PC-3 (cell line): ENCODE measurements around the gene PRKG2. TPM values are rescaled to one million over a fixed set of nuclear protein-coding genes. Genes with fewer than 3 reads are reported as not detected.

Experiments used
- ATAC-seq: fragments of 200-7000 bp; cut with Tn5 transposase; 2 replicates; pipeline ENCODE4 v1.9.1; 2020; ENCODE audit warnings: mild to moderate bottlenecking, moderate library complexity
- BruUV-seq: library from RNA; stranded (reverse); fragments of 400-500 nt; replicated peaks from 2 replicates; lab custom pipeline; 2021; lab: Mats Ljungman, UMichigan
- CTCF ChIA-PET: fragments of 300-600 bp; sonication (Branson Sonifier 250); formaldehyde crosslinking; loops from one replicate; lab custom pipeline; 2022; ENCODE audit warnings: antibody characterized with exemption; lab: Charles Lee
- POLR2A ChIA-PET: fragments of 300-600 bp; sonication (Branson Sonifier 250); formaldehyde crosslinking; loops from one replicate; lab custom pipeline; 2022; ENCODE audit warnings: antibody characterized with exemption; ENCODE audit not compliant: unreplicated experiment; lab: Charles Lee
- DNase-seq: peaks from one replicate; pipeline ENCODE4 v3.0.0-alpha.2; 2015
- H2AFZ ChIP-seq: fragments of 300-600 bp; sonication (generic); 2 replicates; pipeline ENCODE4 v1.6.0; 2016; ENCODE audit warnings: antibody characterized with exemption, low read length
- H3F3A ChIP-seq: fragments of 300-600 bp; sonication (generic); one replicate; pipeline ENCODE4 v1.6.0; 2017; ENCODE audit warnings: antibody characterized with exemption, low read length, control low read depth, mild to moderate bottlenecking; ENCODE audit not compliant: unreplicated experiment
- H3K27ac ChIP-seq: fragments of 300-600 bp; sonication (generic); 2 replicates; pipeline ENCODE4 v1.5.1; 2016; ENCODE audit warnings: mild to moderate bottlenecking, low read length
- H3K27me3 ChIP-seq: fragments of 300-600 bp; sonication (generic); 2 replicates; pipeline ENCODE4 v1.6.1; 2016; ENCODE audit warnings: low read length, mixed read lengths
- H3K36me3 ChIP-seq: fragments of 300-600 bp; sonication (generic); 2 replicates; pipeline ENCODE4 v1.6.1; 2016; ENCODE audit warnings: low read depth, mixed run types, low read length, mixed read lengths
- H3K4me1 ChIP-seq: fragments of 300-600 bp; sonication (generic); 2 replicates; pipeline ENCODE4 v1.5.1; 2016; ENCODE audit warnings: low read length; ENCODE audit not compliant: insufficient read depth
- H3K4me2 ChIP-seq: fragments of 300-600 bp; sonication (generic); 2 replicates; pipeline ENCODE4 v1.6.0; 2016; ENCODE audit warnings: low read length
- H3K4me3 ChIP-seq: fragments of 300-600 bp; sonication (generic); 2 replicates; pipeline ENCODE4 v1.5.1; 2016; ENCODE audit warnings: mild to moderate bottlenecking, low read length, mixed read lengths
- H3K79me2 ChIP-seq: fragments of 300-600 bp; sonication (generic); 2 replicates; pipeline ENCODE4 v1.6.1; 2017; ENCODE audit warnings: low read length, mixed read lengths
- H3K9ac ChIP-seq: fragments of 300-600 bp; sonication (generic); 2 replicates; pipeline ENCODE4 v1.6.0; 2016; ENCODE audit warnings: mild to moderate bottlenecking, low read length
- H3K9me2 ChIP-seq: fragments of 300-600 bp; sonication (generic); replicated peaks from 2 replicates; pipeline ENCODE4 v1.6.1; 2016; ENCODE audit warnings: mixed run types, low read length, mixed read lengths
- H3K9me3 ChIP-seq: fragments of 300-600 bp; sonication (generic); 2 replicates; pipeline ENCODE4 v1.6.1; 2016; ENCODE audit warnings: low read length, mixed read lengths
- H4K20me1 ChIP-seq: fragments of 300-600 bp; sonication (generic); 2 replicates; pipeline ENCODE4 v1.6.1; 2016; ENCODE audit warnings: low read length, mixed read lengths
- CTCF ChIP-seq: fragments of 300-600 bp; sonication (generic); conservative IDR thresholded peaks from 2 replicates; pipeline ENCODE4 v1.5.1; 2017; ENCODE audit warnings: antibody characterized with exemption, low read depth, mild to moderate bottlenecking, low read length
- EZH2 ChIP-seq: fragments of 300-600 bp; sonication (generic); IDR thresholded peaks from one replicate; pipeline ENCODE4 v1.6.1; 2017; ENCODE audit warnings: antibody characterized with exemption, mild to moderate bottlenecking, low read length; ENCODE audit not compliant: unreplicated experiment
- EZH2phosphoT487 ChIP-seq: fragments of 300-600 bp; sonication (generic); IDR thresholded peaks from 2 replicates; pipeline ENCODE4 v1.6.1; 2018; ENCODE audit warnings: mild to moderate bottlenecking, antibody characterized with exemption, low read length, borderline replicate concordance
- intact Hi-C: fragments of 100-400 bp; cut with micrococcal nuclease; formaldehyde crosslinking; loops from 2 replicates; pipeline ENCODE4 v1.9.0; 2023
- total RNA-seq: library from RNA; depleted of rRNA; stranded (reverse); fragments of >200 nt; gene quantifications from 2 replicates; pipeline ENCODE4 v1.2.3, GENCODE V29; 2014

Gene PRKG2
- total RNA-seq, 1 experiment from 2014 or later: 0.55 TPM

DNA sequence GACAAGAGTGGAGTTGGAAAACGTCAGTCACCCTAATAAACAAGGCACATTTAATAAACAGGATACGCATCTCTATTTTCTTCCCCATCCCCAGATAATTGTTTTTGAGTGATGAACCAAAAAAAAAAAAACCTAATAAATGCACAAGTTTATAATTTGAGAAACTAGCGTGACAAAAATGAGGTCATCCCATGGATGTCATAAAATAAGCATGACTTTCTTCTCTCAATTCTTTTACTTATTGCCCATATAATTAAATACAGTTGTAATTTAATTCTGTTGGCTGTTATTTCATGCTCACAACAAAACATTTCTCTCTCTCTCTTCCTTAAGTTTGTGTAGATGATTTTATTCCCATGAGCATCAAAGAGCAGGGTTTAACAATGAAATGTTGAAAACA lies 20.7 kb downstream of the PRKG2 start:
- H3F3A ChIP-seq: no peaks in the 10 kb centered on the region
- TF ChIP-seq EZH2 (no peak), CTCF (no peak), EZH2phosphoT487 (no peak)
- BruUV-seq: no TSS peak
- no peaks in the 10 kb centered on the region for H3K9me2 ChIP-seq
- intact Hi-C loops: no loop called here
- H3K4me3 ChIP-seq: no peak overlapping the region
- no peak for DNase-seq
- H4K20me1 ChIP-seq: no peaks in the 10 kb centered on the region
- H3K79me2 ChIP-seq: no peaks in the 10 kb centered on the region
- H3K4me1 ChIP-seq: no peaks in the 10 kb centered on the region
- H3K4me2 ChIP-seq: no peak overlapping the region
- H3K36me3 ChIP-seq: no peaks in the 10 kb centered on the region
- H3K27ac ChIP-seq: no peak overlapping the region
- ChIA-PET CTCF (no interaction called here), POLR2A (no interaction called here)
- no peak overlapping the region for H2AFZ ChIP-seq
- no peak overlapping the region for H3K9ac ChIP-seq
- no peaks in the 10 kb centered on the region for H3K9me3 ChIP-seq
- no peaks in the 10 kb centered on the region for H3K27me3 ChIP-seq
- no peak for ATAC-seq

DNA sequence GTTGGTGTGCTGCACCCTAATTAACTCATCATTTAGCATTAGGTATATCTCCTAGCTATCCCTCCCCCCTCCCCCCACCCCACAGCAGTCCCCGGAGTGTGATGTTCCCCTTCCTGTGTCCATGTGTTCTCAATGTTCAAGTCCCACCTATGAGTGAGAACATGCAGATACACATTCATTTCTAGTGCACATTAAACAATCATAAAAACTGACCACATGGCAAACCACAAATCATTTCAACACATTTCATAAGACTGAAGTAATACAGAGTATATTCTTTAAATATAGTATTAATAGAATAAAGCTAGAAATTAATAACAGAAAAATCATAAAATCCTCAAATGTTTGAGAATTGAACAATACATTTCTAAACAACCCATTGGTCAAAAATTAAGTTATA lies 34.1 kb downstream of the PRKG2 start:
- no peak for ATAC-seq
- CTCF ChIA-PET: no interaction called here
- no peaks in the 10 kb centered on the region for H3K4me1 ChIP-seq
- no peaks in the 10 kb centered on the region for H3K79me2 ChIP-seq
- H3K27ac ChIP-seq: no peak overlapping the region
- H3K9me2 ChIP-seq: no peaks in the 10 kb centered on the region
- DNase-seq: no peak
- H3K27me3 ChIP-seq: no peaks in the 10 kb centered on the region
- POLR2A ChIA-PET: no interaction called here
- TF ChIP-seq EZH2 (no peak), CTCF (no peak)
- H4K20me1 ChIP-seq: no peaks in the 10 kb centered on the region
- no peak overlapping the region for H3K4me3 ChIP-seq
- no TSS peak for BruUV-seq
- no peaks in the 10 kb centered on the region for H3K36me3 ChIP-seq
- H3K9ac ChIP-seq: no peak overlapping the region
- H2AFZ ChIP-seq: no peak overlapping the region
- no peaks in the 10 kb centered on the region for H3K9me3 ChIP-seq
- no peak overlapping the region for H3K4me2 ChIP-seq
- no peaks in the 10 kb centered on the region for H3F3A ChIP-seq
- intact Hi-C loops: no loop called here

GRCh38 chr4:81179326-81179725 lies 35.7 kb downstream of the PRKG2 start:
- no peaks in the 10 kb centered on the region for H3K4me1 ChIP-seq
- H2AFZ ChIP-seq: no peak overlapping the region
- H3F3A ChIP-seq: no peaks in the 10 kb centered on the region
- H3K27ac ChIP-seq: no peak overlapping the region
- no peaks in the 10 kb centered on the region for H3K27me3 ChIP-seq
- POLR2A ChIA-PET: no interaction called here
- H3K4me2 ChIP-seq: no peak overlapping the region
- no peak overlapping the region for H3K9ac ChIP-seq
- CTCF ChIA-PET: no interaction called here
- H3K79me2 ChIP-seq: no peaks in the 10 kb centered on the region
- H4K20me1 ChIP-seq: no peaks in the 10 kb centered on the region
- H3K4me3 ChIP-seq: no peak overlapping the region
- DNase-seq: no peak
- TF ChIP-seq EZH2phosphoT487 (no peak), CTCF (no peak), EZH2 (no peak)
- no peaks in the 10 kb centered on the region for H3K9me2 ChIP-seq
- no TSS peak for BruUV-seq
- intact Hi-C loops: no loop called here
- no peaks in the 10 kb centered on the region for H3K9me3 ChIP-seq
- ATAC-seq: no peak
- H3K36me3 ChIP-seq: no peaks in the 10 kb centered on the region
